GM19023 (cell line): Measurements from ENCODE around the gene KAT2A.

Experiments used
- ATAC-seq: cut with Tn5 transposase; IDR thresholded peaks from one replicate; pipeline ENCODE4 v1.9.1; 2021; ENCODE audit warnings: mild to moderate bottlenecking, moderate library complexity; ENCODE audit not compliant: unreplicated experiment

KAT2A gene

DNA sequence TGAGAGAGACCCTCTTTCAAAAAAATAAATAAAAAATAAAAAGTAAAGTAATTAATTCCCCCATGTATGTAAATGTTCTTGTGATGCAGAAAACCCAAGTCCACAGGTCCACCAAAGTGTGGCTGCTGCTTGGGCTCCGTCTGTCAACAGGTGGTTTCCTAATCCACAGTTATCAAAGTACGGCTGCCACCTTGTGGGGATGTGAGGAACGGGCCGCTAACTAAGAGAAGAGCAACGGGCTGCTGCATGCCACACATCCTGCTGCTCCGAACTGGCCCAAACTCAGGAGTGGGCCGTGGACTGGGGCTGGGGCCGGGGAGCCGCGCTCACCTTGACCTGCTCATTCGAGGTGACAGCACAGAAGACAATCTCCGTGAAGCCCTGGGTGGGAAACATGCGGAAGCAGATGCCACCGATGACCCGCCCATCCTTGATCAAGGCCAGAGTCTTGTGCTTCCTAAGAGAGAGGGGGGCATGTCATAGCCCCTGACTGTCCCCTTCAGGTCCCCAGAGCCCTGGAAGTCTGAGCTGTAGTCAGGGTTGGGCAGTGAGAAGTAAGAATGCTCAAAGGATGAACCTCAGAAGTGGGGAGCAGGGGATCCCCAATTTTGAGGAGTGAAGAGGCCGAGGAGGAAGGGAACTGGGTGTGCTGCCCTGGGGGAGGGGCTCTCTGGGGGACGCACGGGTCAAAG lies 4.3 kb downstream of the KAT2A start:
- no peak for ATAC-seq

DNA sequence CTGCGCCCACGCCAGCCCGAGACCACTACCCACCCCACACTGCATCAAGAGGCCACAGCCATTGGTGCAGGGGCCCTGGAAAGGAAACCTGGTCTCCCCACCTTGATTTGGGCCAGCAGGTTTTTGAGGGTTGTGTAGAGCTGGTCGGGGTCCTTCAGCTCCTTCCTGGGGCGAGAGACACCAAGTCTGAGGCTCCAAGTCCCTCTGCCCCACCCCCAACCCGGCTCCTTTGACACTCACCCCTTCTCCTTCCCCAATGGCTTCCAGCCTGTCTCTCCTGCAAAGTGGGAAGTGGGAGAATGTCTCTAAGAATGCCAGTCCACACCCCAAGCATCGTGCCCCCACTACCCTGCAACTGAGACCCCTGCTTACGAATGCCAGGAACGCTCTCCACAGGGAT lies 7.0 kb downstream of the KAT2A start:
- no peak for ATAC-seq

- no peak for ATAC-seq
Observed at GRCh38 chr17:42113293-42114069, 7.7 kb downstream of the KAT2A start.

GRCh38 chr17:42112552-42113176 lies 8.5 kb downstream of the KAT2A start, which contains the start of gene DHX58:
DHX58 (minus strand) TSS chr17:42112714; CDS start chr17:42111892, 822 bp downstream.
- peak; percentile 75 for ATAC-seq

DNA sequence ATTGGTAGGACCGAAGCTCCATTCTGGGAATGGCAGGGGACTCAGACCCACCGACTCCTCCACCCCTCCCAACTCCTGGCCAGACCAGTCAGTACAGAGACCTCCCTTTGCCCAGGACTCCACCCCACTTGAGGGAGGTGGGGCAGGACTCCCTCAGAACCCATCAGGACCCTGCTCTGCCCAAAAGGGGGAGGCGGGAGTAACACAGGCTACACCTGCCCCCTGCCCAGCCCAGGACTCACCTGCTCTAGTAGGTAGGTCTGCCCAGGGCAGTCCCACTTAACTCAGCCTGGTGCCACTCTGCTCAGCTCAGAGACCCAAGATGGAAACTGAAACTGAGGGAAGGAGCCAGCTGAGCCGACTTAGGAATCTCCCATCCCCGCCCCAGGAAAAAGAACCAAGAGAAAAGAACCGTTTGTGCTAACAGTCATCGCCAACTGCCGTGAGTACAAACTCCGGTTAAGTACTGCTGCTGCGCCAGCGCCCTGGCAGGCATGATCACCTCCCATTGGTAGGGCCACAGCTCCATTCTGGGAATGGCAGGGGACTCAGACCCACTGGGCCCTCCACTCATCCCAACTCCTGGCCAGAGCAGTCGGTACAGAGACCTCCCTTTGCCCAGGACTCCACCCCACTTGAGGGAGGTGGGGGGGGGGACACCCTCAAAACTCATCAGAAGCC lies 9.2 kb downstream of the KAT2A start:
- ATAC-seq: no peak

GRCh38 chr17:42111265-42111636 lies 9.9 kb downstream of the KAT2A start:
- ATAC-seq: no peak

DNA sequence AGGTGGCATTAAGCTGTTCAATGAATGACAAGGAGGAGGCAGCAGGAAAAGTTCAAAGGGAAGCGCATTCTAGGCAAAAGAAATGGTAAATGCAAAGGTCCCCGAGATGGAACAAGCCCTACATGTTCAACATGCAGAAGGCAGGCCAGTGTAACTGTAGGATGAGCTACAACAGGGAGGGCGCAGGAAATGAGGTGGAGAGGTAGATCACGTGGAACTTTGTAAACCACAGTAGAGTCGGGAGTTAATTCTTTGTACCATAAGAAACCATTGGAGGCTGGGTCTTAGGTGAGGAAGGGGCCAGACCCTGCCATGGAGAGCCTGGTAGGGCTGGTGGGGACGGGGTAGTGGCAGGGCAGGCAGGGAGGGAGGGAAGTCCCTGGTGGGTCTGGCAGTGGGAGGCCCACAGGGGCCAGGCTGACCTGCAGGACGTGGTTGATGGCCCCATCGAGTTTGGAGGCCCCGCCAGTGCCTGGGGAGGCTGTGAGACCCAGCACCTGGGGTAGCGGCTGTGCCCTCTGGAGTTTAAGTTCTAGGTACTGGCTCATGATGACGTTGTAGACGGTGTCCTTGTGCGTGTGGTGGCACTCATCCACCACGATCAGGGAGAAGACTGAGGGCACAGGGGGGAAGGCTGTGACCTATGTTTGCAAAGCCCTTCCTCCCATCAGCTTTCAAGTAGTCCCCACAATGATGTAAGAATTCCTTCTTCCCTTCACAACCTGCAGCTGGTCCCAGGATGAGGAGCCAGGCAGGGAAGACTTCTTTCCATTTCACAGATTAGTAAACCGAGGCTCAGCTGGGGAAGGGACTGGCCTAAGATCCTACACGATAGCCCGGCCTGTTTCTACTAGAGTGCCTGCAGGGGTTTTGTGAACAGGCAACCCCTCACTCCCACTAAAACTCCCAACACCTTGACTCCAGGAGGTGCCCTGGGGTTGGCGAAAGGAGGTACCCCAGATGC lies 10.6 kb downstream of the KAT2A start:
- ATAC-seq: no peak

GRCh38 chr17:42109086-42109485 lies 12.1 kb downstream of the KAT2A start:
- no peak for ATAC-seq

GRCh38 chr17:42107597-42108576 lies 13.3 kb downstream of the KAT2A start:
- peak; percentile 51 for ATAC-seq

GRCh38 chr17:42107124-42107523 lies 14.0 kb downstream of the KAT2A start:
- no peak for ATAC-seq

GRCh38 chr17:42106009-42106408 lies 15.2 kb downstream of the KAT2A start:
- no peak for ATAC-seq

GRCh38 chr17:42104264-42104663 lies 16.9 kb downstream of the KAT2A start:
- ATAC-seq: no peak

- ATAC-seq: no peak
Observed at GRCh38 chr17:42103221-42103954, 17.8 kb downstream of the KAT2A start.

DNA sequence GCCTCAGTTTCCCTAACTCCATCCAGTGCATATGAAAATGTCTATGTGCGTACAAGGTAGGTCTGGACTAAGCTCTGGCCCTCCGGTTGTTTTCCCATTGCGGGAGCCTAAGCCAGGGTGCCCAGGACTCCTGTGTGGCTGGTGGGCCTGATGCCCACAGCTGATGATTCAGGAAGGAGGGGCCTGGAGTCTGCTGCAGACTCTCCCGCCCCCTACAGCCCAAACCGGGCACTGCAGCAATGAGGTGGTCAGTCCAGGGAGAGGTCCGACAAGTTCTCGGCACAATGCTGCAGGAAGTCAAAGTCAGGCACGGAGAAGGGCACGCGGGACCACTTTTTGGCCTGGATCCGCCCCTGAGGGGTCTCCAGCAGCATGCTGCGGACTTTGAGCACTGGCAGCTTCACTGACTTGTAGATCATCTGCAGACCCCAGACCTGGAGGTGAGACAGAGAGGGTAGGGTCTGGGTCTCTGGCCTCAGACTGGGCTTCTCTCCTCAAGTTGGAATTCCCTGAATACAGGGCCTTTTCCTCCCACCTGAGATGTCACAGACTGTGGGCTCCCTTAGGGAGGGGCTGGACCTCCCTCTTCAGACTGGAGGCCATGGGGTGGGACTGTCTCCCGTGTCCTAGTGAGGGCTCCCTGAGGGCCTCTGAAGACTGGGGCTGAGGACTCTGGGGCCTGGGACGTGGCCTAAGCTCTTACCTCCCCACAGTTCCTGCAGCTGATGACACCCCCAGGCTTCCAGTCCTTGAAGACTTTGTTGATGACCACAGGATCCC lies 19.5 kb downstream of the KAT2A start:
- ATAC-seq: no peak

DNA sequence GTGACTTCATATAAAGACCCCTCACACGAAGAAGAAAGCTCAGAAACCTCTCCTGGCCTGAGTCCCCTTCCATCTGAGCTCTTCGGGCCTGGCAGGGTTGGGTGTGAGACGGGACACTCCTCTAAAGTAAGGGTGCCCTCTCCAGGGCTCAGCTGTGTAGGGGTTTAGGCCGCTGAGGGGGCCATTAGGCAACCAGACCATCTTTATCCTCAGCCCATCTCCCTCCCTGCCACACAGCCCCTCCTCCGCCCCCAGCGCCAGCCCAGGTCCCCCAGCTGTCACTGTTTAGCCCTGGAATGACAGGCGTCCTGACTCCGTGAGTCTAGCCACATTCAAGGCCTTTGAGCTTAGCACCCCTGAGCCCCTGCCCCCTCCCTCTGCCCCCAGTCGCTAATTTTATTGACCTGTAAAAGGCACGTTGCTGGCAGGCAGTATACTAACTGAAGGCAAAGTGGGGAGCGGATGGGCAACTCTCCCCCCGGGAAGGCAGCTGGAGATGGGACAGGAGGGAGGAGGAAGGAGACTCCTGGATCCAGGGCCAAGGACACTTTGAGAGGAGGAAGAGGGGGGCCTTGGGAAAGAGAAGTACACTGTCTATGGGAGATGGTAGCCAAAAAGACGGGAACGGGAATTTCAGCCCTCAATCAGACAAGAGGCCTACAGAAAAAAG lies 22.3 kb downstream of the KAT2A start:
- ATAC-seq: no peak

GRCh38 chr17:42097691-42098631 lies 23.2 kb downstream of the KAT2A start, which contains the start of gene ZNF385C:
ZNF385C (minus strand) TSS chr17:42098473; CDS start chr17:42063056, 35,417 bp downstream.
- ATAC-seq: no peak
